ENCODE measurements around the gene CNMD.

DNA sequence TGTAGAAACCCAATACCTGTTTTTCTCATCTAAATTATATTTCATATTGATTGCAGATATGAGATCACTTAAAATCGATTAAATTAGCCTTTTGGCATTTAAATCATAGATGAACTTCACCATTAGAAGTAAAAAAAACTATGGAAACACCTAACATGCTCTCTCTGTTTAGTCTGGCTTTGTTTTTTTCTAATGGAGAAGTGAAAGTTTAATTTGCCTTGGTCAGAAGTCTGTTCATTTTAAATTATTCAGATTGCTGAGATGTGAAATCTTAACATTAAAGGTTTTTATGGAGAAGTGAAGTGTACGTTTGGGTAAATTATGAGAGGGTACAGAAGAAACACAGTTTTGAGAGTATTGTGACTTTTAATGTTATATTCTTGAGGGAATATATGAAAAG, 80.3 kb downstream of the CNMD start:
- TF ChIP-seq, protein P1, sequence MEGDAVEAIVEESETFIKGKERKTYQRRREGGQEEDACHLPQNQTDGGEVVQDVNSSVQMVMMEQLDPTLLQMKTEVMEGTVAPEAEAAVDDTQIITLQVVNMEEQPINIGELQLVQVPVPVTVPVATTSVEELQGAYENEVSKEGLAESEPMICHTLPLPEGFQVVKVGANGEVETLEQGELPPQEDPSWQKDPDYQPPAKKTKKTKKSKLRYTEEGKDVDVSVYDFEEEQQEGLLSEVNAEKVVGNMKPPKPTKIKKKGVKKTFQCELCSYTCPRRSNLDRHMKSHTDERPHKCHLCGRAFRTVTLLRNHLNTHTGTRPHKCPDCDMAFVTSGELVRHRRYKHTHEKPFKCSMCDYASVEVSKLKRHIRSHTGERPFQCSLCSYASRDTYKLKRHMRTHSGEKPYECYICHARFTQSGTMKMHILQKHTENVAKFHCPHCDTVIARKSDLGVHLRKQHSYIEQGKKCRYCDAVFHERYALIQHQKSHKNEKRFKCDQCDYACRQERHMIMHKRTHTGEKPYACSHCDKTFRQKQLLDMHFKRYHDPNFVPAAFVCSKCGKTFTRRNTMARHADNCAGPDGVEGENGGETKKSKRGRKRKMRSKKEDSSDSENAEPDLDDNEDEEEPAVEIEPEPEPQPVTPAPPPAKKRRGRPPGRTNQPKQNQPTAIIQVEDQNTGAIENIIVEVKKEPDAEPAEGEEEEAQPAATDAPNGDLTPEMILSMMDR (IDR thresholded peaks at IDR 0.05), result no peak
- TF ChIP-seq ZFX (IDR thresholded peaks at IDR 0.05; ENCODE audit: borderline replicate concordance), result no peak

All from 22Rv1 (cell line).